GM06990 (cell line): ENCODE data around the gene SLC51A.
"Not testable (repeated sequence)": the region's sequence is repeated elsewhere in the genome, so short reads cannot be mapped to it uniquely, and the experiment has no call there.

Experiments used
- DNase-seq: peaks from one replicate; pipeline ENCODE4 v3.0.0-alpha.2; 2011; ENCODE audit not compliant: insufficient read length; ENCODE audit errors: extremely low read depth
- H3K27me3 ChIP-seq: replicated peaks from 2 replicates; pipeline ENCODE4 v1.6.0; 2011; ENCODE audit warnings: low read length; ENCODE audit not compliant: control insufficient read depth, insufficient read depth
- H3K36me3 ChIP-seq: 2 replicates; pipeline ENCODE4 v1.5.1; 2011; ENCODE audit warnings: low read length; ENCODE audit not compliant: control insufficient read depth, insufficient read depth
- H3K4me3 ChIP-seq: replicated peaks from 2 replicates; pipeline ENCODE4 v1.5.1; 2011; ENCODE audit warnings: low read depth, mild to moderate bottlenecking, control low read depth, low read length
- TF ChIP-seq, protein P1 (sequence below): IDR thresholded peaks from 2 replicates; pipeline ENCODE4 v1.5.1; 2011; ENCODE audit warnings: low read length, control low read depth, mild to moderate bottlenecking, inconsistent platforms; ENCODE audit not compliant: insufficient read depth, poor library complexity, severe bottlenecking

Gene SLC51A

DNA sequence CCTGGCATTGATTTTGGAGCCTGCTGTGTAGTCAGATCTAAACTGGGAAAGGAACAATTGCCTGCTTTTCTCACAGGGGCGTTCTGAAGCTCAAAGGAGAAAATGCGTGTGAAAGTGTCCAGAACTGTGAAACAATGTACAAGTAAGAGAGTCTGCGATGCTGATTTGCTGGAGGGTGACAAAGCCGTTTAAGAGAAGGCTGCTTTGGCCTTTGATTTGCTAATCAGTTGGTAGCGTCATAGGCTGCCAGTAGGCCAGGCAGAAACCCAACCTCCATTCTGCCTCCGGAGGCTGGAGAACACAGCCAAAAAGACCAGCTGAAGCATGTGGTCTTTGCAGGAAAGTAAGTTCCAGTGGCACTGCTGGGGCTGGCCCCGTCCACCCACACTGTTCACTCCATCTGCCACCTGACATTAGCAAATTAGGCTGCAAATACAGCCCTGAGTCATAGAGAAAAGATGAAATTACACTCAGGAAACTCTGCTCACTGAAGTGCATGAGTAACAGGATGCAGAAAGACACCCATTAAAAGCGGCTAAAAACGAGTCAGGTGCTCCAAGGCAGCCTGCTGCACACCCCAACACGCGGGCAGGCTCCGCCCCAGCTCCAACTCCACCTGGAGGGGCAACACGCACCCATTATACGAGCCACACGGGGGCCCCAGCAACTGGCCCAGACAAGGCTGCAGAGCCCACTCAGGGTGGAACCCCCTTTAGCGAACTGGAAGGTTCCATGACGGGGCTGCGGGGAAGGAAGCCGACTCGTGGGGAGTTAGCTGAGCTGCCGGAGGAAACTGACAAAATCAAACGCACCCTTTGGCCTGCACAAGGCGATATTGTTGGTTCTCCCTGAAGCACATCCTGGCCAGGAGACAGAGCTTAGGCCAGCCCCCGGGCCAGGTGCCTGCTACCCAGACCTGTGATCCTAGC is 36.7 kb upstream of the SLC51A start:
- peak; percentile 95 for DNase-seq
- Histone ChIP-seq H3K36me3 (no peaks in the 10 kb centered on the region), H3K27me3 (no peaks in the 10 kb centered on the region), H3K4me3 (peak overlapping the region; percentile 2)
- TF ChIP-seq, protein P1, sequence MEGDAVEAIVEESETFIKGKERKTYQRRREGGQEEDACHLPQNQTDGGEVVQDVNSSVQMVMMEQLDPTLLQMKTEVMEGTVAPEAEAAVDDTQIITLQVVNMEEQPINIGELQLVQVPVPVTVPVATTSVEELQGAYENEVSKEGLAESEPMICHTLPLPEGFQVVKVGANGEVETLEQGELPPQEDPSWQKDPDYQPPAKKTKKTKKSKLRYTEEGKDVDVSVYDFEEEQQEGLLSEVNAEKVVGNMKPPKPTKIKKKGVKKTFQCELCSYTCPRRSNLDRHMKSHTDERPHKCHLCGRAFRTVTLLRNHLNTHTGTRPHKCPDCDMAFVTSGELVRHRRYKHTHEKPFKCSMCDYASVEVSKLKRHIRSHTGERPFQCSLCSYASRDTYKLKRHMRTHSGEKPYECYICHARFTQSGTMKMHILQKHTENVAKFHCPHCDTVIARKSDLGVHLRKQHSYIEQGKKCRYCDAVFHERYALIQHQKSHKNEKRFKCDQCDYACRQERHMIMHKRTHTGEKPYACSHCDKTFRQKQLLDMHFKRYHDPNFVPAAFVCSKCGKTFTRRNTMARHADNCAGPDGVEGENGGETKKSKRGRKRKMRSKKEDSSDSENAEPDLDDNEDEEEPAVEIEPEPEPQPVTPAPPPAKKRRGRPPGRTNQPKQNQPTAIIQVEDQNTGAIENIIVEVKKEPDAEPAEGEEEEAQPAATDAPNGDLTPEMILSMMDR: peak; percentile 51

DNA sequence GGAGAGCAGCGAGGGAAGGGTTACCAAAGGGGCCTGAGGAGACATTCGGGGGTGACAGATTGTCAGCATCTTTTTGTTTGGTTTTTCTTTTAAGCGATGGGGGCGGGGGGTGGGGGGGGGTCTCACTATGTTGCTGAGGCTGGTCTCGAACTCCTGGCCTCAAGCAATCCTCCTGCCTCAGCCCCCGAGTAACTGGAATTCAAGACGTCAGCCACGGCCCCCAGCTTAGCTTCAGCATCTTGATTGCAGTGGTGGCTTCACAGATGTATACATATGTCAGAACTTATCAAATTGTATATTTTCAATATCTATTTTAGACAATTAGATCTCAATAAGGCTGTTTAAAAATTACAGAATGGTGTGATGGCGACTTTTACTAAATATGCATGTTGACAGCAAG is 36.0 kb upstream of the SLC51A start:
- no peak for DNase-seq
- TF ChIP-seq, protein P1: no peak
- Histone ChIP-seq H3K36me3 (no peaks in the 10 kb centered on the region), H3K27me3 (no peaks in the 10 kb centered on the region), H3K4me3 (peak overlapping the region; percentile 2)

- TF ChIP-seq, protein P1: no peak
- Histone ChIP-seq H3K4me3 (no peak overlapping the region), H3K36me3 (no peaks in the 10 kb centered on the region), H3K27me3 (no peaks in the 10 kb centered on the region)
- DNase-seq: peak; percentile 60
Measured at GRCh38 chr3:196181127-196181546, 35.2 kb upstream of the SLC51A start.

DNA sequence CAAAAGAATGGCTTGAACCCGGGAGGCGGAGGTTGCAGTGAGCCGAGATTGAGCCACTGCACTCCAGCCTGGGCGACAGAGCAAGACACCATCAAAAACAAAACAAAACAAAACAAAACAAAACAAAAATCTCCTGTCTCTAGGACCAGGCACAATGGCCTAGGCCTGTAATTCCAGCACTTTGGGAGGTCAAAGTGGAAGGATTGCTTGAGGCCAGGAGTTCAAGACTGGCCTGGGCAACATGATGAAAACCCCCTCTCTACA is 32.2 kb upstream of the SLC51A start:
- not testable (repeated sequence) for H3K4me3 ChIP-seq, DNase-seq, H3K27me3 ChIP-seq, H3K36me3 ChIP-seq

GRCh38 chr3:196184881-196185280 is 31.5 kb upstream of the SLC51A start:
- Histone ChIP-seq H3K27me3 (no peaks in the 10 kb centered on the region), H3K4me3 (no peak overlapping the region), H3K36me3 (no peaks in the 10 kb centered on the region)
- DNase-seq: no peak
- TF ChIP-seq, protein P1: no peak

DNA sequence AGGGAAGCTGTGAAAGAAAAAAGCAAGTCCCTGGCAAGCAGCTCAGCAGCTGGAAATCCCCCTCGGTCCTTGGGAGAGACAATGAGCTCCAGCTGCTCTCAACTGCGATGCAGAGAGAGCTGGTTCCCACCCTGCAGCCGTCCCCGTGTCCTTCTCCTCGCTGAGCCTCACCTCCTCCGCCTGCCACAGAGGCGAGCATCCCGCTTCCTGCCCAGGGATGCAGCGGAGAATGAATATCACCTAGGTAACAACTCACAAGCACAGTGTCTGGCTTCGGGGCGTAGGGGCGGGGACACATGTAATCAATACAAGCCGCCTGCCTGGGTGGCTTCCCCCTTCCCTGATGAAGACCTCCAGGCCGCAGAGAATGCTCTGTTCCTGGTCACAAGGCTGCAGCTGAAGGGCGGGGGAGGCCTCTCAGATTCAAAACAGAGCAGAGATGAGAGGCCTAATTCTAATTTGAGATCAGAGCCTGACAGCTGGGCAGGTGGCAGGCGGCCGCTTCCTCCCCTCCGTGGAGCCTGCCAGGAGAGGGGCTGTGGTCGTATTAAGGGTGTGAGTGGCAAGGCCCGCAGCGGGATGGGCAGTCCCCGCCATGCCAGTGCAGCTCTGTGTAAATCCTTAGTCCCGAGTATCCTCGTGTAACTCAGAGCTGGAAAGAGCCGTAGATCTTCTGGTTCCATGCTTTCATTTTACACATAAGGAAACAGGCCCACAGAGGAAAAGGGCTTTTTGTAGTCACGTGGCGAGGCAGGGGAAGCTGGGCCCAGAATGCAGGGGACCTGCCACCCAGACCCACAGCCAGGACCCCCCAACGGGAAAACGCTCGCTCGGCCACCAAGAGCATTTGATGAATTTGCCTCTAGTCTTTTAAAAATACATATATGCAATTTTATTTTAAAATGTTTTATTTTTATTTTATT is 29.4 kb upstream of the SLC51A start:
- TF ChIP-seq, protein P1: no peak
- Histone ChIP-seq H3K4me3 (peak overlapping the region; percentile 45), H3K36me3 (no peaks in the 10 kb centered on the region), H3K27me3 (no peaks in the 10 kb centered on the region)
- DNase-seq: peak; percentile 78
